ENCODE data around the gene DUSP5. TPM values are rescaled to one million over a fixed set of nuclear protein-coding genes. Genes with fewer than 3 reads are reported as not detected.
A peak's percentile ranks its signal among the peaks of the same experiment; 100 is the strongest.

The DUSP5 gene
- total RNA-seq, 6 donors from 2014 or later = 1.0 to 19.3 (median 10.0) TPM

GRCh38 chr10:110547139-110547761, 49.5 kb downstream of the DUSP5 start:
- ATAC-seq (ENCODE audit: low FRiP score in 2 of 2) (peak in 1 of 2 donors; percentile 79), DNase-seq (no peak)
- Histone ChIP-seq H3K36me3 (no peaks in the 10 kb centered on the region), H3K27ac (no peak overlapping the region), H3K9me3 (no peaks in the 10 kb centered on the region), H3K4me3 (no peak overlapping the region), H3K27me3 (no peaks in the 10 kb centered on the region), H3K4me1 (peaks cover 0 to 8% (median 5%) of the 10 kb centered on the region in 4 donors)
- WGBS, 2 donors = 13 to 14% methylated on average over 8 of the region's 8 CpGs
- TF ChIP-seq POLR2A (IDR thresholded peaks at IDR 0.05) (no peak), CTCF (IDR thresholded peaks at IDR 0.05) (peak; percentile 67 to 87 (median 82)), EP300 (IDR thresholded peaks at IDR 0.05) (no peak), POLR2AphosphoS5 (IDR thresholded peaks at IDR 0.05) (no peak)

GRCh38 chr10:110548002-110548401, 50.3 kb downstream of the DUSP5 start:
- H3K4me1 ChIP-seq = peaks cover 0 to 8% (median 5%) of the 10 kb centered on the region in 4 donors
- no peaks in the 10 kb centered on the region for H3K9me3 ChIP-seq
- no peak overlapping the region for H3K27ac ChIP-seq
- no peaks in the 10 kb centered on the region for H3K36me3 ChIP-seq
- no peak for TF ChIP-seq POLR2AphosphoS5 (IDR thresholded peaks at IDR 0.05)
- TF ChIP-seq CTCF (IDR thresholded peaks at IDR 0.05) = no peak
- TF ChIP-seq POLR2A (IDR thresholded peaks at IDR 0.05) = no peak
- TF ChIP-seq EP300 (IDR thresholded peaks at IDR 0.05) = no peak
- WGBS, 2 donors = 64 to 70% methylated on average over 5 of the region's 5 CpGs
- ATAC-seq (ENCODE audit: low FRiP score in 2 of 2) (no peak), DNase-seq (no peak)
- H3K27me3 ChIP-seq = no peaks in the 10 kb centered on the region
- no peak overlapping the region for H3K4me3 ChIP-seq

- DNase-seq (no peak), ATAC-seq (ENCODE audit: low FRiP score in 2 of 2) (no peak)
- Histone ChIP-seq H3K27ac (no peak overlapping the region), H3K36me3 (no peaks in the 10 kb centered on the region), H3K27me3 (no peaks in the 10 kb centered on the region), H3K4me1 (peaks cover 0 to 8% (median 5%) of the 10 kb centered on the region in 4 donors), H3K4me3 (no peak overlapping the region), H3K9me3 (no peaks in the 10 kb centered on the region)
- TF ChIP-seq POLR2A (IDR thresholded peaks at IDR 0.05) = no peak
- TF ChIP-seq POLR2AphosphoS5 (IDR thresholded peaks at IDR 0.05) = no peak
- TF ChIP-seq EP300 (IDR thresholded peaks at IDR 0.05) = no peak
- no peak for TF ChIP-seq CTCF (IDR thresholded peaks at IDR 0.05)
- WGBS, 2 donors = 85 to 88% methylated on average over 5 of the region's 5 CpGs
Measured at GRCh38 chr10:110549211-110549610, 51.5 kb downstream of the DUSP5 start.

GRCh38 chr10:110553905-110554304, 56.2 kb downstream of the DUSP5 start:
- 44 to 73% methylated on average over 2 of the region's 2 CpGs for WGBS, 2 donors
- no peaks in the 10 kb centered on the region for H3K27me3 ChIP-seq
- H3K36me3 ChIP-seq = no peaks in the 10 kb centered on the region
- no peaks in the 10 kb centered on the region for H3K4me1 ChIP-seq
- ATAC-seq (ENCODE audit: low FRiP score in 2 of 2) (no peak), DNase-seq (no peak)
- no peaks in the 10 kb centered on the region for H3K9me3 ChIP-seq
- H3K27ac ChIP-seq = no peak overlapping the region
- no peak overlapping the region for H3K4me3 ChIP-seq
- no peak for TF ChIP-seq POLR2AphosphoS5 (IDR thresholded peaks at IDR 0.05)
- no peak for TF ChIP-seq POLR2A (IDR thresholded peaks at IDR 0.05)
- no peak for TF ChIP-seq CTCF (IDR thresholded peaks at IDR 0.05)
- no peak for TF ChIP-seq EP300 (IDR thresholded peaks at IDR 0.05)

GRCh38 chr10:110556296-110556695, 58.6 kb downstream of the DUSP5 start:
- no peaks in the 10 kb centered on the region for H3K36me3 ChIP-seq
- 88 to 100% methylated on average over 1 of the region's 1 CpG for WGBS, 2 donors
- no peaks in the 10 kb centered on the region for H3K27me3 ChIP-seq
- no peak for DNase-seq
- no peak for TF ChIP-seq CTCF (IDR thresholded peaks at IDR 0.05)
- no peak for TF ChIP-seq POLR2A (IDR thresholded peaks at IDR 0.05)
- no peak for TF ChIP-seq EP300 (IDR thresholded peaks at IDR 0.05)
- no peak for TF ChIP-seq POLR2AphosphoS5 (IDR thresholded peaks at IDR 0.05)
- no peak overlapping the region for H3K27ac ChIP-seq
- H3K4me1 ChIP-seq = no peaks in the 10 kb centered on the region
- no peak overlapping the region for H3K4me3 ChIP-seq
- H3K9me3 ChIP-seq = no peaks in the 10 kb centered on the region
- ATAC-seq (ENCODE audit: low FRiP score in 2 of 2) = no peak

All from upper lobe of left lung (tissue), 6 donors.